NCI-H1417 treated with DMSO at 0.1 percent for 48 hours (cell line): ENCODE results near the gene NDRG4.

Source experiments
- DNase-seq: peaks from one replicate; lab custom pipeline; 2025; lab: John Stamatoyannopoulos, UW

NDRG4 gene

GRCh38 chr16:58510097-58510775 lies 10.3 kb downstream of the NDRG4 start:
- no peak for DNase-seq

- DNase-seq = no peak
Observed at GRCh38 chr16:58510776-58511628, 11.1 kb downstream of the NDRG4 start.

- no peak for DNase-seq
Observed at GRCh38 chr16:58511933-58512815, 12.2 kb downstream of the NDRG4 start.

- no peak for DNase-seq
Observed at GRCh38 chr16:58513874-58514273, 13.9 kb downstream of the NDRG4 start.

- peak; percentile 23 for DNase-seq
Observed at GRCh38 chr16:58515125-58515870, 15.4 kb downstream of the NDRG4 start, which contains the start of gene SETD6. TSS of gene SETD6 (plus strand) at chr16:58515517. CDS start at chr16:58515538, 21 bp downstream.

GRCh38 chr16:58515871-58516767 lies 16.2 kb downstream of the NDRG4 start:
- no peak for DNase-seq

- DNase-seq = no peak
Observed at GRCh38 chr16:58516768-58517107, 16.8 kb downstream of the NDRG4 start.

GRCh38 chr16:58518083-58518979 lies 18.4 kb downstream of the NDRG4 start:
- no peak for DNase-seq

GRCh38 chr16:58518980-58519368 lies 19.0 kb downstream of the NDRG4 start:
- DNase-seq = no peak

GRCh38 chr16:58519707-58520106 lies 19.8 kb downstream of the NDRG4 start:
- DNase-seq = no peak

- no peak for DNase-seq
Observed at GRCh38 chr16:58530179-58530578, 30.2 kb downstream of the NDRG4 start.

GRCh38 chr16:58532414-58532813 lies 32.5 kb downstream of the NDRG4 start:
- DNase-seq = no peak

- DNase-seq = no peak
Observed at GRCh38 chr16:58533751-58534470, 34.0 kb downstream of the NDRG4 start.

- DNase-seq = no peak
Observed at GRCh38 chr16:58535100-58535499, 35.2 kb downstream of the NDRG4 start.

- DNase-seq = no peak
Observed at GRCh38 chr16:58536278-58536677, 36.3 kb downstream of the NDRG4 start.

- no peak for DNase-seq
Observed at GRCh38 chr16:58537124-58537906, 37.4 kb downstream of the NDRG4 start.

- DNase-seq = no peak
Observed at GRCh38 chr16:58541711-58542110, 41.8 kb downstream of the NDRG4 start.

- DNase-seq = no peak
Observed at GRCh38 chr16:58542291-58542690, 42.3 kb downstream of the NDRG4 start.
